ENCODE measurements around the gene ENTPD6.

Gene ENTPD6

DNA sequence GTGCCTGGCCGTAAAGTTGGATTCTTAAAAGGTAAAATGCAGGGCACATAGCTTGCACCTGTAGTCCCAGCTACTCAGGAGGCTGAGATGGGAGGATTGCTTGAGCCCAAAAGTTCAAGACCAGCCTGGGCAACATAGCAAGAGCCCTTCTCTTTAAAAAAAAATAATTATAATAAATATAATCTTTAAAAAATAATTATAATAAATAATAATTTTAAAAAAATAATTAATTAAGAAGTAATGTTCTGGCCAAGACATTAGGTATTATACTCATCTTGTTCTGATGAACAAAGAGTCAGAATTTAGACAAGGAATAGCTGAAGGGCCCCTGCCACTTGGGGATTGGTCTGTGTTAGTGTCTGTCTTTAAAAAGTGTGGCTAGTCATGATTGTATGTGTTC lies 13.9 kb downstream of the ENTPD6 start:
- no peak for DNase-seq (ENCODE audit: low read depth)

DNA sequence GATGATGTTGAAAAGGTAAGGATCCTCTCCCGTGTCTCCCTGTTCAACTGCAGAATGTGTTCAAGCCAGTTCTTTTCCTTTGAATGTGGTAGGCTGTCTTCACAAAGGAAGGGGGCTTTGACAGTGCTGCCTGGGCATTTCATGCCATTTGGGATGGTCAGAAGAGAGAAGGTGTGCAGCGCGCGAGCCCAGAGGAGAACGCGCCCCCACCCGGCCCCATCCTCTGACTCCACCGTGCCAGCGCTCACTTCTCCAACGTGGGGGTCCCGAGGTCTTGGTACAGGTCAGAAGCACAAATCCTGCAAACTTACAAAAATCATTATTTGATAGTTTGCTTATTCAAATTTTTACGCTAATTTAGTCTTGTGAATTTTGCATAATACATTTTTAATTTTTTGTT lies 14.4 kb downstream of the ENTPD6 start:
- DNase-seq (ENCODE audit: low read depth) = no peak

DNA sequence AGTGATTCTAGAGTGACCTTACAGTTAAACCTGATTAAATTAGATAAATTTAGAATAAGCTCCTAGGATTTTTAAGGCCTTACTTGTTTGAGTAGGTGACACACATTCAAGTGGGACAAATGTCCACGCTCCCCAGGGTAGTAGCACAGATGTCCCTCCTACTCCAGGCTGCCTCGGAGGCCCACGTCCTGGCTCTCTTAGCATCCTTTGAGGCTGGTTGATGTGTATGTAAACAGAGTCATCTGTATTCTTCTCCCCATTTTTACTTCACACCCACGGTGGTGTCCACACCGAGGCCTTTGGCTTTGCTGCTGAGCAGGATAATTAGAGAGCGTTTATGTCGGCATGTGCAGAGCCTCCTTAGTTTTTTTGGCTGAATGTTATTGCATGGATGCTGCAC lies 15.8 kb downstream of the ENTPD6 start:
- DNase-seq (ENCODE audit: low read depth) = no peak

DNA sequence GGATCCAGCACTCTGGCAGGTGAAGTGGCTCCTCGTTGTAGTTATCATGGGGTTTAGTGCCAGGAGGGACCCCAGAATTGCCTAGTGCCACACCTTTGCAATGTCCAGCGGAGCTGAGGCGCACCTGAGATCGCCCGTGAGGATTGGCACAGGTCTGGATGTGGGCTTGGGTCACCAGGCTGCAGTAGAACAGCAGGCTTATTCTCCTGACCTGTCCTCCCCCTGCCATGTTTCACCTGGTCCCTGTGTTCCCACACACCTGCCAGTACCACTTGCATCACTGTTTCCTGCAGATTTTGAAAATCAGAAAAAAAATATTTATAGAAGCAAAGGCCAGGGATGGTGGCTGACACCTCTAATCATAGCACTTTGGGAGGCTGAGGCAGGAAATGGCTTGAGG lies 16.7 kb downstream of the ENTPD6 start:
- no peak for DNase-seq (ENCODE audit: low read depth)

DNA sequence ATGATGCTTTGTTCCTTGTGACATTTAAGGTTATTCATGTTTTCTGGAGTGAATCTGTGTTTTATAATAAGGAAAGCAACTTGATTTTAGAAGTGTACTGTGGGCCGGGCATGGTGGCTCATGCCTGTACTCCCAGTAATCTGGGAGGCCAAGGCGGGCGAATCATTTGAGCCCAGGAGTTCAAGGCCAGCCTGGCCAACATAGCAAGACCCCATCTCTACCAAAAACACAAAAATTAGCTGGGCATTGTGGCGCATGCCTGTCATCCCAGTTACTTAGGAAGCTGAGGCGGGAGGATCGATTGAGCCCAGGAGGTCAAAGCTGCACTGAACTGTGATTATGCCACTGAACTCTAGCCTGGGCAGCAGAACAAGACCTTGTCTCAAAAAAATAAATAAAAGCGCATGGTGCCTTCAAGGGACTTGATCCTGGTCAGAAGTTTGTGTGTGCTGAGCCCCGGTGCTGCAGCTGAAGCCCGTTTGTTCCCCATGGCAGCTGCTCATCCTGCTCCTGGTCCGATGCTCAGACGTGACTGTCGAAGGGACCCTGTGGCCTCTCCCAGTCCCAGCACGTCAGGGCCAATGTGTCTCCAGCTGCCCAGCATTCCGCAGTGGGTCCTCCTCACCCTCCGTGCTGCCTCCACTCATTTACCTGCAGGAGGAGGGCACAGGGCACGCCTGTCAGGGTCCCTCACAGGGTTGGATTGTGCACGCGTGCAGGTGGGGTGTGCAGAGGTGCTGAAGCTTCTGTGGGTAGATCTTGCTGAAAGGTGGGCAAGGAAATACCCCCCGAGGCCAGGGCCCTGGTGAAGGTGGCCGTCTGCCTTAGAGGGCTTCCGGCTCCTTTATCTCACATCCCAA lies 18.3 kb downstream of the ENTPD6 start:
- DNase-seq (ENCODE audit: low read depth) = no peak

DNA sequence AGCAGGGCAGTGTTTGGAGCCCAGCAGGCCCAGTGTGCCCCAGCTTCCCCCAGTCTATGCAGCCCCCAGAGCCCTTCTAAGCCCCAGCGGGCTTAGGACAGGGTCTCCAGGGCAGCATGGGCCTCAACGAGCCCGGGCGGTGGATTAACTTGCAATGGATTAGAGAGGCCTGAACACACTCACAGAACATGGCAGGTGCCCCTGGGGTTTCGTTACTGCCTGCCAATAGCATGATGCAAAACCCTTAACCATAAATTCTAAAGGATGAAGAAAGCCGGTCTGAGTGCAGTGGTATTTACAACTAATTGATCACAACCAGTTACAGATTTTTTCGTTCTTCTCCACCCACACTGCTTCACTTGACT lies 18.9 kb downstream of the ENTPD6 start:
- DNase-seq (ENCODE audit: low read depth) = no peak

DNA sequence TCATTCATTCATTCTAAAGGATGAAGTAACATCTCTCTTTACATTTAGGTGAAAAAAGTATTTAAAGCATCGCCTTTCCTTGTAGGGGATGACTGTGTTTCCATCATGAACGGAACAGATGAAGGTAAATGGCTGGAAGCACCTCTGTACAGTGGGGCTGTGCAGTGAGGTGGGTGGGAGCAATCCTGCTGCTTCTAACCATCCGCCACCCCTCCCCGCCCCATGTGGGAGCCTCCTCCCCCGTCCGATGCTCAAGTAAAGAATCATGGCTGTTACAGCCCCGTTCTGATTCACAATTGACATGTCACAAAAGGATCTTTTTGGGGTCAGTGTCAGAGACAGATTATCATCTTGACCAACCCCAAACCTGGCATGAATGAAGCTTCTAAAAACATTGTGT lies 19.3 kb downstream of the ENTPD6 start:
- DNase-seq (ENCODE audit: low read depth) = no peak

DNA sequence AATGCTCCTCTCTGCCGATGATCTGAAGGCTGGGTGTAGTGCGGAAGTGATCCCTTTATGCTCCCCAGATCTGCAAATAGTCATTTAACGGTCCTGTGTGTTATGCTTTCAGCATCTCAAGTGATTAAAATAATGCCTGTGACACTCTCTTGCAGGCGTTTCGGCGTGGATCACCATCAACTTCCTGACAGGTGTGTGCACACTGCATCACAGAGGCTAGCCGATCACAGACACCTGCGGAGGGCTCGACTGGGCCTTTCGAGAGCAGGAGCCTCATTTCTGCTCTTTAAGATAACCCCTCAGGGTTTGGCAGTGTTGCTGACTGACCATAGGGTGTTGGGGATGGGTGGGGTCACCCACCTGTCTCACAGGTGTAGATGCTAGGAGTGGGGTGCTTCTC lies 20.0 kb downstream of the ENTPD6 start:
- no peak for DNase-seq (ENCODE audit: low read depth)

DNA sequence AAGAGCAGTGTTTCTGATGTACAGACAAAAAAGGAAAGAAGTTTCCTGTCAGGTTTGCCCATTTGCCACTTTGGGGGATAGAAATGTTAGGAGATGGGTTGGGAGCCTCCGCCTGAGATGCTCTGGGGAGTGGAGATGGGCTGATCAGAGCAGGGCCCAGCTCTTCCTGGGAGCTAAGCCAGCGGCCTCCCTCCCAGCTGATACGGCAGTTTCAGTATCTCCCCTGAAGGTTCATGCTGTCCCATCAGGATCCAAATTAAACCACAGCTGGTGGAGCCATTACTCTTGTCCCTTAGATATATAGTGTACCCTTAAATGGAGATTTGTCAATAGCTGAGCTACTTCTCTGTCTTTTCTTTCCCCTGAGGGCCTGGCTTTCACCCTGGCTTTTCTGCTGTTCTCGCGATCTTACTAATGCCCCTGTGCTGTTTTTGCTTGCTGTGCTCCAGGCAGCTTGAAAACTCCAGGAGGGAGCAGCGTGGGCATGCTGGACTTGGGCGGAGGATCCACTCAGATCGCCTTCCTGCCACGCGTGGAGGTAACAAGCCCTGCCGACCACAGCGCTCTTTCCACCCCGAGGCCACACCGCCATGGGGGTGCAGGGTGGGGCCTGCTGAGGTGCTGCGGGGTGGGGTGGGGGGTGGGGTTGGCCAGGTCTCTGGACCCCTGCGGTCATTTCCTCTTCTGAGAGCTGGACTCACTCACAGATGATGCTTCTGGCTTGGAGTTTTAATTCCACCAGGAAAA lies 20.9 kb downstream of the ENTPD6 start:
- no peak for DNase-seq (ENCODE audit: low read depth)

DNA sequence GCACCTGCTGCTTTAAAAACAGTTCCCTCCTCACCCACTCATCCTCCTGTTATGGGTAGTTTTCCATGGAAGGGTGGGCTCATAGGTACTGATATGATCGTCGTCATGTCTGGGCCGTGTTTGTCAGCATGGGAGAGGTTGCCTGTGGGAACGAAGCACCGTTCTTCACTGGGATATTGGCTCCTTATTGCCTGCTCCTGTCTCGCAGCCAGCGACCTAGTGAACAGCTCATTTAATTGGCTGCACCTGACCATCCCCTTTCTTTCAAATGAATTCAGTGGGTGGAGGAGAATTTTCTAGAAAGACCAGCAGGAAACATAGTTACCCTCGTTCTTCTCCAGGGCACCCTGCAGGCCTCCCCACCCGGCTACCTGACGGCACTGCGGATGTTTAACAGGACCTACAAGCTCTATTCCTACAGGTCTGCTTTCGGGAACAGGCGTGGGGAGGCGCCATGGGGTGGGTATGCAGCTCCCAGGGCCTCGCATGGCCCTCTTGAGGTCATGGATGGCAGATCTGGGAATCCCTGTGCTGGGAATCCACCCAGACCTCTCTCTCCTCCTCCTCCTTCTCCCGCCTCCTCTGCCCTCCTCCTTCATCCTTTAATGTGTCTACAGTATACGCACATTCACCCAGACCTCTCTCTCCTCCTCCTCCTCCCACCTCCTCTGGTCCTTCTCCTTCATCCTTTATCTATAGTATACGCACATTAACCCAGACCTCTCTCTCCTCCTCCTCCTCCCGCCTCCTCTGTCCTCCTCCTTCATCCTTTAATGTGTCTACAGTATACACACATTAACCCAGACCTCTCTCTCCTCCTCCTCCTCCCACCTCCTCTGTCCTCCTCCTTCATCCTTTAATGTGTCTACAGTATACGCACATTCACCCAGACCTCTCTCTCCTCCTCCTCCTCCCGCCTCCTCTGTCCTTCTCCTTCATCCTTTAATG lies 21.9 kb downstream of the ENTPD6 start:
- DNase-seq (ENCODE audit: low read depth) = no peak

DNA sequence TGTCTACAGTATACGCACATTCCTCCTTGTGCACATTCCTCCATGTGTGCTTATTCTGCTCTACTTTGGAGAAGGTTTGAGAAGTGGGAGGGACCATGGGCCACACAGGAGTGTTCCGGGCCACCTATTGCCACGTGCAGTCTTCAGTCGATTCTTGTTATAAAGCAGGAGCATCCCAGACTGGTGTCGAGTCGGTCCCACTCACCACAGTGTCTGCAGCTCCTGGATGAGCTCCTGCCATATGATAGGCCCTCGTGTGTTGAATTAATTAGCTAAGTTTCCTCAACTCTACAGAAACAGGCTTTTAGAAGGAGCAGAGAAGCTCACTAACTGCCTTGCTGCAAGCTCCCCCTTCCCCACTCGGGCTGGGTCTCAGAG lies 22.6 kb downstream of the ENTPD6 start:
- no peak for DNase-seq (ENCODE audit: low read depth)

DNA sequence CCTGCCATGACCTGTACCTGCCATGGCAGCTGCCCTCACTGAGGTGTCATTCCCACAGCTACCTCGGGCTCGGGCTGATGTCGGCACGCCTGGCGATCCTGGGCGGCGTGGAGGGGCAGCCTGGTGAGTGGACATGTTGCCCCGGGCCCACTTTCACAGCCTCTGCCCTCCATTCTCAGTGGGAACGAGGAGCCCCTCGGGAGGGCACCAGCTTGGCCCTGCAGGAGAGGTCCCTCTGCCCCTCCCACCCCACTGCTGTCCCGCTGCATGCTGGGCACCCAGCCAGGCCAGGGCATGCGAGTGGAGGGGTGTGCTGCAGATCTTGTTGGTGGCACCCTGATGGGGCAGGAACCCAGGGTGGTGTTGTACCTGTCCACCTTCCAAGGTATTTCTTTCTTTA lies 23.0 kb downstream of the ENTPD6 start:
- DNase-seq (ENCODE audit: low read depth) = no peak

DNA sequence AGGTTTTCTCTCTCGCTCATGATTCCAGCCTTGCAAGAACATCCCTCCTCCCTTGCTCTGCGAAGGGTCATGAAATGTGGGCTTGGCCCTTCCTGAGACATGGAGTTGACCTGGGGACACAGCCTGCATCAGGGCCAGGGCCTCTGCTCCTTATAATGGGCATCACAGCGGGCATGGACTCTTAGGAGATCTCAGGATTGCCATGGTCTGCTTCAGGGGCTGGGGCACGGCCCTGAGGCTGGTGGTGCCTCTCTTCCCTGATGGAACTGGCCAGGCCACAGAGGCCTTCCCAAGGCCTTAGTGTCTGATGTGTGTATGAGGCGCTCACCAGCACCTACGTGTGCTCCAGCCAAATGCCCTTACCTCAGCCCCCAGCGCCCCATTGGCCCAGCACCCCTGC lies 23.9 kb downstream of the ENTPD6 start:
- DNase-seq (ENCODE audit: low read depth) = no peak

DNA sequence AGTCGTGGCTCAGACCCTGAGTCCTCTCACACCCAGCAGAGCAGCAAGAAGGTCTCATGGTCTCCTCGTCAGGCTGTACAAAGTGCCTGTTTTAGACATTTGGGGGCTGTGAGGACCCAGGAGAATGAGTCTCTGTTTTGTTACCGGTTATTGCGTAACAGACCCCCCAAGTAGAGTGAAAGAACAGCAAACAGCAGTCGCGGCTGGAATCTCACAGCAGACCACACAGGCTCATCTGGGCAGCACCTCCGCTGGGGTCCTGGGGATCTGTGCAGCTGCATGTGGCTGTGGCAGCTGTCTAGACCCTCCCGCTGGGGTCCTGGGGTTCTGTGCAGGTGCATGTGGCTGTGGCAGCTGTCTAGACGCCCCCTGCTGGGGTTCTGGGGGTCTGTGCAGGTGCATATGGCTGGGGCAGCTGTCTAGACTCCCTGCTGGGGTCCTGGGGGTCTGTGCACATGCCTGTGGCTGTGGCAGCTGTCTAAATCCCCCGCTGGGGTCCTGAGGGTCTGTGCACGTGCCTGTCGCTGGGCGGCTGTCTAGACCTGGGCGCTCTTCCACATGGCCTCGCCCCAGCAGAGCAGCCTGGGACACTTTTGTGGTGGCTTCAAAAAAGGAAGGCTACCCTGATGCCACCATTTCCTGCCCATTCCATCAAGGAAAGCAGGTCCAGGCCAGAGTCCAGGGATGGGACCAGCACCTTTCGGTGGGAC lies 24.7 kb downstream of the ENTPD6 start:
- DNase-seq (ENCODE audit: low read depth) = no peak

DNA sequence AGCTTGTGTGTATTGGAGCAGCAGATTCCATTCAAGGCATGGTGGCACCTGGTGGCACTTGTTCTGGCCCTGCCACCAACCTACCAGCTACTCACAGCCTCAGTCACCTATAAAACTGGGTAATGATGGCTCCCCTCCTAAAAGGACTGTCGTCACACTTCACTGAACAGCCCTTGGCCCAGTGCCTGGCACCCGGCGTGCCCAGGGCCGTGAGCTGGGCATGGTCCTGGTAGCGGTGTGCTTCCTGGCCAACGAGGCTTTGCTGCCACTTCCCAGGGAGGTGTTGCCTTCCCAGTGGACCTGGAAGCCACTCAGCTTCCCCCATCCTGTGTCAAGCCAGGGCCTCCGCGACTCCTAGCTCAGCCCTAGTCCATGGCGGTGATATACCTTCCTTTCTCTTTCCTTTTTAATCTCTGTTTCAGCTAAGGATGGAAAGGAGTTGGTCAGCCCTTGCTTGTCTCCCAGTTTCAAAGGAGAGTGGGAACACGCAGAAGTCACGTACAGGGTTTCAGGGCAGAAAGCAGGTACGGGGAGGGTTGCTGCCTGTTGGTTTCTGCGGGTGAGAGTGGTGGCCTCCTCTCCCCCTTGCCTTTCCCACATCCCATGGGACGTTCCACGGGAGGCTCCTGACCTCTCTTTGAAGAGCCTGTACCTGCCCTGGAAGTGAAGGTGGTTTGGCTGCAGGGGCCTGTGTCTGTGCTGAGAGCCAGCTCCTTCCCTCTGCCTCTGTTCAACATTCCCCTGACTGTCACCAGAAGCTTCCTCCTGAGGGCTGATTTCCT lies 25.5 kb downstream of the ENTPD6 start:
- no peak for DNase-seq (ENCODE audit: low read depth)

DNA sequence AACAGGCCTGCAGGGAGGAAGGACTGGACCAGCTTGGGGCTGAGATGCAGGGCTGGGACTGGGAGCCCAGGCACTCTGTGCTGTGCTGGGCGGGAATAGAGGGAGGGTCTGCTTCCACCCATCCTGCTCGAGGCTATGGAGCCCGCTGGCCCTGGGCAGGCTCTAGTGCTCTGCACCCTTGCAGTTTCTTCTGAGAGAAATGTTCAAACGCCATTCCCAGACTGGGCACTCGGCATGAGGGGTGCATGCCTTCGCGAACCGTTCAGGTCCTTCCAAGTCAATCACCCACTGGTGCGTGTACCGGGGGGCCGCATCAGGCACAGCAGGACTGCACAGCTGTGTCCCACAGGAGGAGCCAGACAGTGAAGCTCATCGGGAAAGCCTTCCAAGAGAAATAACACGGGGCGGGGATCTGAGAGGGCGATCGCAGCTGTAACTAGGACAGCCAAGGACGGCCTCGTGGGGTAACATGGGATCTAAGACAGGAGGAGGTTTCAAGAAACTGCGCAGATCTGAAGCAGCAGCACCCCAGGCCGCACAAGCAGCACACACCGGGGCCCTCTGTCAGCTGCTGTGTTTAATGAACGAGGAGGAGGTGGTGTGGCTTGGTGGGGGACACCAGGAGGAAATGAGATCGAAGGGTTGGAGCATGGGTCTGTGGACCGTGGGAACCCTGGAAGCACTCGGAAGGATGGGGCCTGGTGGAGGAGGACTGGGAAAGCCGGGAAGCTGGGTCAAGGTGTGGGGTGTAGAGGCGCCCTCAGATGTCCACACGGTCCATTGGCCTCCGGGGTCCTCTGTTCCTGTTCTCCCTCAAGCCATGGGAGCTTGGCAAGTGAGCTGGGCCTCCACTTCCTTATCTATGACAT lies 26.3 kb downstream of the ENTPD6 start:
- DNase-seq (ENCODE audit: low read depth) = no peak

DNA sequence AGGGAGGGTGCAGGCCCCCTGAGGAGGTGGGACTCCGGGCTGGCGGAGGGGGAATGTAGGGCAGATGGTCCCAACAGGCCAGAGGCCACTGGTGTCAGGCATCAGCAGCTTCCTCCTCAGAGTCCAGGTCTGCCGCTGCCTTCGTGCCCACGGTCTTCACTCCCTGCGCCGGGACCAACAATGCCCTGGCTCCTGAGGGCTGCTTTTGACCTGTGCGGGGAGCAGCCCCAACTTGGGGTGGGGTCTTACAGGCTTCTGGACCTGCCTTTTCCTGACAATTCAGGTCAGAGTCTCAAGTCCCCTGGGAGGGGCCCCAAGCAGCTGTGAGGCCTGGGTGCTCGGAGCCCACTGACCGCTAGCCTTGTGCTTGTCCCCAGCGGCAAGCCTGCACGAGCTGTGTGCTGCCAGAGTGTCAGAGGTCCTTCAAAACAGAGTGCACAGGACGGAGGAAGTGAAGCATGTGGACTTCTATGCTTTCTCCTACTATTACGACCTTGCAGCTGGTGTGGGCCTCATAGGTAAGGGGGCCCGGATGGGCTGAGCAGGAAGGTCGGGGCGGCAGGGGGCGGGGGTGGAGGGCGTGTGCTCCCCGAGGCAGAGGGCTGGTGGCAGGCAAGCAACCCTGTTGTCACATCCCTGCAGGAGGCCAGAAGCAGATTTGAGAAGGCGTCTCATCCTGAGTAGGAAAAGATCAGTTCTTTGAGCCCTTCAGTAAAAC lies 27.1 kb downstream of the ENTPD6 start:
- DNase-seq (ENCODE audit: low read depth) = no peak

DNA sequence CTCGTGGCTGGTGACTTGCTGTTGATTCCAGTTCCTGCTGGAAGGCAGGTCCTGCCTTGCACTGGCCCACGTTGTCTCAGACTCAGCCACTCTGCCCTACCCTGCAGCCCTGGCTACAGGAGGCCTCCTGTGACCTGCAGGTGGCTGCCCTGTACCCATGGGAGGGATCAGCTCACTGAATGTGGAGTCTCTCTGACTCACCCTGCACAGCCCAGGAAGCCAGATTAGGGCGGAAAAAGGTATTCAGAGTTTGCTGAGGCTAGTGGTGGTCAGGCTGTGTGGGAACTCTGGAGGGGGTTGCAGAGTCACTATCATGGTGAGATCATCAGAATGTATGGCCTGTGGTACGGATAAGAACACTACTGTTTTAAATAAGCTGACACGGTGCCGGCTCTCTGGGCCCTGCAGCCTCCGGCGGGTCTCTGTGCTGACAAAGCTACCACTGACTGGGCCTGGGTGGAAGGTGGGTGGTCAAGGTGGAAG lies 27.7 kb downstream of the ENTPD6 start:
- DNase-seq (ENCODE audit: low read depth) = no peak
